GM12875 (cell line): ENCODE results near the gene KCNJ4.

Experiments used
- H3K4me3 ChIP-seq: one replicate; pipeline ENCODE4 v1.5.1; 2011; ENCODE audit warnings: low read depth, low read length, control low read depth
- TF ChIP-seq, protein P1 (sequence below): IDR thresholded peaks from 2 replicates; pipeline ENCODE4 v1.5.1; 2011; ENCODE audit warnings: low read depth, mild to moderate bottlenecking, control low read depth, inconsistent platforms, low read length, moderate library complexity, borderline replicate concordance; ENCODE audit not compliant: insufficient read depth

The KCNJ4 gene

DNA sequence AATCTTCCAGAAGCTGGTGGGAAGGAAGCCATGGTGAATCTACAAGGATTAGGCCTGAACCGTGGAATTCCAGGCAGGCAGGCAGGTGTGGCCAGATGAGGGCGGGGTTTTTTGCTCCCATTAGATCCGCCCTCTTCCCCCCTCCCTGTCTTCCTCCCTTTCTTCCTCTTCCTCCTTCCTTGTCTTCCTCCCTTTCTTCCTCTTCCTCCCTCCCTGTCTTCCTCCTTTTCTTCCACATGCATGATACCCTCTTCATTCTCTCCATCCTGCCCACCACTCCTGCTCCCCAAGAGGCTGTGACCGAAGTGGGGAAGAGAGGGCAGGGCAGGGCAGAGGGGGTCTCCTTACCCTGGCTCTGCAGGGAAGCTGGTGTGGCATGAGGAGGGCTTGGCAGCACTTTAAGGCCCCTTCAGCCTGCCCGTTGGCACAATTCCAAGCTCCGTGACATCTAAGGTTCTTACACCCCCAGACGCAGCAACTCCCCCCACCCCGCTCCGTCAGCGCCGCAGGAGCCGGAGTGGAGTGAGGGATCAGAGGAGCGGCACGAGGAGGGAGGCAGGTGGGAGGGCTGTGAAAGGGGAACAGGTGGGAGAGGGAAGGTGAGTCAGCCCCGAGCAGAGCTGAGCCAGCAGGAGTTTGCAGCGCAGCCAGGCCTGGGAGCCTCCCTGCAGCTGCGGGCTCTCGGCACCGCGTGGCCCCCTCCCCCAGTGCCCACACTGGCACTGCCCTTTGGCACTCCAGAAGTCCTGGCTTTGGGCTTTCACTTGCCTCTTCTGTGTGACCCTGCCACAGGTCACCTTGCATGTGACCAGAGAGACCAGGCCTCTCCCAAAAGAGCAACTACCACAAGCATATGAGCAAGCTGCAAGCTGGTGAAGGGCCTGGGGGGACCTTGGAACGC is 32.1 kb downstream of the KCNJ4 start:
- TF ChIP-seq, protein P1, sequence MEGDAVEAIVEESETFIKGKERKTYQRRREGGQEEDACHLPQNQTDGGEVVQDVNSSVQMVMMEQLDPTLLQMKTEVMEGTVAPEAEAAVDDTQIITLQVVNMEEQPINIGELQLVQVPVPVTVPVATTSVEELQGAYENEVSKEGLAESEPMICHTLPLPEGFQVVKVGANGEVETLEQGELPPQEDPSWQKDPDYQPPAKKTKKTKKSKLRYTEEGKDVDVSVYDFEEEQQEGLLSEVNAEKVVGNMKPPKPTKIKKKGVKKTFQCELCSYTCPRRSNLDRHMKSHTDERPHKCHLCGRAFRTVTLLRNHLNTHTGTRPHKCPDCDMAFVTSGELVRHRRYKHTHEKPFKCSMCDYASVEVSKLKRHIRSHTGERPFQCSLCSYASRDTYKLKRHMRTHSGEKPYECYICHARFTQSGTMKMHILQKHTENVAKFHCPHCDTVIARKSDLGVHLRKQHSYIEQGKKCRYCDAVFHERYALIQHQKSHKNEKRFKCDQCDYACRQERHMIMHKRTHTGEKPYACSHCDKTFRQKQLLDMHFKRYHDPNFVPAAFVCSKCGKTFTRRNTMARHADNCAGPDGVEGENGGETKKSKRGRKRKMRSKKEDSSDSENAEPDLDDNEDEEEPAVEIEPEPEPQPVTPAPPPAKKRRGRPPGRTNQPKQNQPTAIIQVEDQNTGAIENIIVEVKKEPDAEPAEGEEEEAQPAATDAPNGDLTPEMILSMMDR = no peak
- no peak overlapping the region for H3K4me3 ChIP-seq

DNA sequence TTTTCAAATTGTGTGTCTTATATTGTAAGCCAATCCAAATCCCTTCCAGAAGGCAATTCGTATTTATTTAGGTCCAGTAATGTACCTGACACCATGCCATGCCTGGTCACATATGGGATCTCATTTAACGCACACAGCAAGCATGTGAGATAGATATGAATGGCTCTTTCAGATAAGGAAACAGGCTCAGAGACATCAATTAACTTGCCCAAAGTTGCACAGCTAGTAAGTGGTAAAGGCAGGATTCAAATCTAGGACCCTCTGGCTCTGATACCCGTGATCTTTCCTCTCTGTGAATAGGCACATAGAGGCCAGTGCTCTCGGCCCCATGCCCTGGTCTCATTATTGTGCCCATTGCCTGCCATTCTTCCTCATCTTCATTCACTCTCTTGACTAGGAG is 34.3 kb downstream of the KCNJ4 start:
- H3K4me3 ChIP-seq = no peak overlapping the region
- TF ChIP-seq, protein P1 = no peak

DNA sequence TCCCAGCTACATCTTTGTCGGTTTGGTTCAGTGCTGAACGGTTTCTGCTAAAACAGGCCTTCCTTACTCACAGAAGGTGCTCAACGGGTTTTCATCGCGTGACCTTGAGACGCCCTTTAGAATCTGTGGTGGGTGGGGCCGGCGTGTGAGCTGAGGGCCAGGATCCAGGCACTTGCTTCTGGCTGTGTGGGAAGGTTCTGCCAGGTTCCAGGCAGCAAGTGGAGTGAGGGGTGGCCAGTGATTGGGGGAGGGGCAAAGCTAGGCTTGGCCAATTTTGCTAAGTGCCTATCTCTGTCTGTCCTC is 35.2 kb downstream of the KCNJ4 start:
- TF ChIP-seq, protein P1 = no peak

DNA sequence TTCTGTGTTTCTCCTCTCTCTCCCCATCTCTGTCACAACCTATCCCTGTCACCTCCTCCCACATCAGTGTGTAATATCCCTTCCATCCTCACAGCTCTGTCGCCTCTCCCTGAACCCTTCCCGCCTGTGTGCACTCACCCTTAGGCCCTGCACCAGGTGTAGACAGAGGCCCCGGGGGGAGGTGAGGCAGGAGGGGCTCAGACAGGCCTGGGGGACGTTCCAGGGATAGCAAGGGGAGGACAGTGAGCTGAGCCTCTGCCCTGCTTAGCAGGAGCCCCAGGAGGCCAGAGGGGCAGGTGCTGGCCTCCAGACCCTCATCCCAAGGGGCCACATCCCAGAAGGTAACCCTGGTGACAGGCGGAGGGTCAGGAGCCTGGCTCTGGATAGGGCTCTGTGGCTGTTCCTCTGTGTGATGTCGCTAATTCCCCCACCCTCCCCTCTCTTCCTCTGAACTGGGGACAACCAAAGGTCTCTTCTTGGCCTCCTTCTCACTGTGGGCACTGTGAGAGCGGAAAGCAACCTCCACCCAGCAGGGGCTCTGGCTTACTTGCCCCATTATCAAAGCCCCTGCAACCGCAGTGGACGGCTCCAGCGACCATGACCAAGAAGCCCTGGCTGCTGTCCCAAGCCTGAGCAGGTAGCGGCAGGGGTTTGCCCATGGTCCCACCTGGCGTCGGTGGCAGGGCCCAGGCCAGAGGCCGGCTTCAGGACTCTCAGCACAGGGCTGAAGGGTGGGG is 35.7 kb downstream of the KCNJ4 start:
- TF ChIP-seq, protein P1 = no peak
- no peak overlapping the region for H3K4me3 ChIP-seq

More for the DNA sequence above, 35.2 kb downstream of the KCNJ4 start:
- no peak overlapping the region for H3K4me3 ChIP-seq

DNA sequence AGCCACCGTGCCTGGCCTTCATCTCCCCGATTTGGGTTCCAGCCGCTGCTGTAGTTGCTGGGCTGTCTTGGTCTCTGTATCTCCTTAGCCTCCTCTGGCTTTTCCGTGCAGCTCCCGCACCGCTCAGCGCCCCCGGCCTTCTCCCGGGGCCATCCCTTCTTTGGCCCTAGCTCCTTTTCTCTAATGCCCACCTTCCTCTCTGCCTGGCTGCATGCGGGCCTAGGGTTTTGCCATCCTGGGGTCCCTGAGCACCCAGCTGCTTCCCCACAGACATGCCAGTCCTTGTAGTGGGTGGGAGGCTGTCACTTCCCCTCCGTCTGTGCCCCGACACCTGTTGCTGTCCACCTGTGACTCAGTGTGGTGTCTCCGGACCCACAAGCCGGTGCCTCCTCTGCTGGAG is 36.4 kb downstream of the KCNJ4 start:
- no peak overlapping the region for H3K4me3 ChIP-seq
- TF ChIP-seq, protein P1 = no peak

DNA sequence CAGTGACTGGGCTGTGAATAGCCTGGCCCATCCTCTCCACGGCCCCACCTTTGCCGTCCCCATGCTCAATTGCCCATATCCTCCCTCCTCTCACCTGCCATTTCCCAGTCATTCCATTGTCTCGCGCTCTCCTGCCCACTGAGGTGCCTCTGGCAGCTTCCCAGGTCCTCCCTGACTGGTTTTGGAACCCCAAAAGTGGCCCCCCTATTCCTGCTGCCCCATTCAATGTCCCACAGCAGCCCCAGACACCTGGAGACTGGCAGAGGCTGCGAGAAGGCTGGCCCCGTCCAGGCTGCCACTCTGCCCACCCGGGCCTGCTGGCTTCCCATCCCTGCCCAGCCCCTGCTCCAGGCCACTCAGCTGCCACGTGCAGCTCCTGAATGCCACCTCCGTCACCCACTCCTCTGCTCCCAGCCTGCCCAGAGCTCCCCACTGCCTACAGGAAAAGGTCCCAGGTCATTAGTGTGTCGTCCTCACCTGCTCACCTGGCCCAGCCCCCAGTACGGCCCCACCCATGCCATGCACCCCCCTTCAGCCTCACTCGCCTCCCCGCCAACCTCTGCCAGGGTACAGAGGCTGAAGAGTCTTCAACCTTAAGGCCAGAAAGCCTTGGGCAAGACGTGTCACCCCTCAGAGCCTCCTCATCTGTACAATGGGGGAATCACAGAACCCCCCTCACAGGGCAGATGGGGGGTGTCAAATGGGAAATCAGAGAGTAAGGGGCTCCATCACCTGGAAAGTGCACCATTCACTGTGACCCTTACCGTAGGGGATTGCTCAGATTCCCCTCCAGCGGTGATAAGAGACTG is 37.5 kb downstream of the KCNJ4 start:
- H3K4me3 ChIP-seq = no peak overlapping the region
- TF ChIP-seq, protein P1 = no peak
